WI38 (cell line): ENCODE data around the gene TRAPPC3L.

Experiments used
- H3K4me3 ChIP-seq: 2 replicates; pipeline ENCODE4 v1.5.1; 2011; ENCODE audit warnings: low read depth, mild to moderate bottlenecking, control low read depth, low read length
- TF ChIP-seq, protein P1 (sequence below): IDR thresholded peaks from 2 replicates; pipeline ENCODE4 v1.5.1; 2012; ENCODE audit warnings: low read depth, mild to moderate bottlenecking, control low read depth, low read length

TRAPPC3L gene

DNA sequence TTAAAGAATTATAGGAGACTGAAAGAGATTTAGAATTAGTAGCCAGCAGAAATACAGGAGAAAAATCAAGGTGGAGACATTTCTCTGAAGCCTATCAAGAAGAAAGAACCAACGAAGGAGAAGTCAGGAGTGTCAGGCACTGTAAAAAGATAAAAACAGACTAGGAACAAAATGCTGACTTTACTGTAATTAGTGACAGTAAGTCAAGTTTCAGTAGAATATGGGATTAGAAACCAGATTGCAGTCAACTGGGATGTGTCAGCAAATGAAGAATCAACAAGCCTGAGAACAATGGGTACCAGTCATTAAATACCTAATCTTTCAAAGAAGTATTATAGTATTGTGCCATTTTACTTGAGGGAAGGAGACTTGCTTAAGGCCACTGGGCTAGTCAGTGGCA is 62.7 kb downstream of the TRAPPC3L start:
- H3K4me3 ChIP-seq = no peak overlapping the region
- TF ChIP-seq, protein P1, sequence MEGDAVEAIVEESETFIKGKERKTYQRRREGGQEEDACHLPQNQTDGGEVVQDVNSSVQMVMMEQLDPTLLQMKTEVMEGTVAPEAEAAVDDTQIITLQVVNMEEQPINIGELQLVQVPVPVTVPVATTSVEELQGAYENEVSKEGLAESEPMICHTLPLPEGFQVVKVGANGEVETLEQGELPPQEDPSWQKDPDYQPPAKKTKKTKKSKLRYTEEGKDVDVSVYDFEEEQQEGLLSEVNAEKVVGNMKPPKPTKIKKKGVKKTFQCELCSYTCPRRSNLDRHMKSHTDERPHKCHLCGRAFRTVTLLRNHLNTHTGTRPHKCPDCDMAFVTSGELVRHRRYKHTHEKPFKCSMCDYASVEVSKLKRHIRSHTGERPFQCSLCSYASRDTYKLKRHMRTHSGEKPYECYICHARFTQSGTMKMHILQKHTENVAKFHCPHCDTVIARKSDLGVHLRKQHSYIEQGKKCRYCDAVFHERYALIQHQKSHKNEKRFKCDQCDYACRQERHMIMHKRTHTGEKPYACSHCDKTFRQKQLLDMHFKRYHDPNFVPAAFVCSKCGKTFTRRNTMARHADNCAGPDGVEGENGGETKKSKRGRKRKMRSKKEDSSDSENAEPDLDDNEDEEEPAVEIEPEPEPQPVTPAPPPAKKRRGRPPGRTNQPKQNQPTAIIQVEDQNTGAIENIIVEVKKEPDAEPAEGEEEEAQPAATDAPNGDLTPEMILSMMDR = no peak

DNA sequence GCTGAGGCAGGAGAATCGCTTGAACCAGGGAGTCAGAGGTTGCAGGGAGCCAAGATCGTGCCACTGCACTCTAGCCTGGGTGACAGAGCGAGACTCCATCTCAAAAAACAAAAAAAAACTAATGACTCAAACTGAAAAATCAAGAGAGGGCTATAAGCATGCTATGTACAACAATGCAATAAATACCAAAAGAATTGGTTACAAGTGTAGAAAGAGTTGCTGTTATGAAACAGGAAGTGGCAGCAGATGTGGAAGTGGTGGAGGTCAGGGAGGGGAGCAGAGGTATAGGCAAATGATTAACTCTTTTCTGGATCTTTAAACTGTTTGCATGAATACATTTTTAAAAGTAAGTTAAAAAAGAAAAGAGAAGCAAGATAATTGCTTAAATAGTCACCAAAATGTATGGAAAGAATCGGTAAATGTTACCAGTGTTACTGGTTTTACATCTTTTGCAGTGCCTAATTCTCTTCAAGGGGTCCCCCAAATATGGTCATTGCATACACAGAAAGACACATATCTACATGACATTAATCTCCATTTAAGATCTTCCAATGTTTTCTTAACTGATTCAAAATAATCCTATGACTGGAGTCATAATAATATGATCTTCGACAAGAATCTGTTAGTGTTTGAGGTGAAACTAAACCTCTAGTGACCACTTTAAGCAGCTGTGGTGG is 69.3 kb downstream of the TRAPPC3L start:
- TF ChIP-seq, protein P1 = no peak
- H3K4me3 ChIP-seq = no peak overlapping the region

DNA sequence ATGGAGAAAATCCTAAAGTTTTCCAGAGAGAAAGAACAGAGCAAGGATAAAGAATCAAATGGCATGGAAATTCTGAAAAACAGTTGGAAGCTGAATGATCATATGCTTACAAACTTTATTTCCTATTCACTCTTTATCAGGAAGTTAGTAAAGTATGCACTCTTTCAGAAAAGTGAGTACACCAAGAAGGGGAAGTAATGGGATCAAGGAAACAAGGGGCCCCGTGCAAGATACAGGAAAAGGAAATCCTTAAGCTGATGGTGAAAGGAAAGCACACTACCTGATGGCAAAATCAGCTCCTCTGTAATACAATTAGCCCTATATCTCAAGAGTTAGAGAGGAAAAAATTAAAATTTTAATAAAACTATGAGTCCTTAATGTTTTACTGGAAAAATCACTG is 70.3 kb downstream of the TRAPPC3L start:
- H3K4me3 ChIP-seq = no peak overlapping the region
- TF ChIP-seq, protein P1 = no peak

DNA sequence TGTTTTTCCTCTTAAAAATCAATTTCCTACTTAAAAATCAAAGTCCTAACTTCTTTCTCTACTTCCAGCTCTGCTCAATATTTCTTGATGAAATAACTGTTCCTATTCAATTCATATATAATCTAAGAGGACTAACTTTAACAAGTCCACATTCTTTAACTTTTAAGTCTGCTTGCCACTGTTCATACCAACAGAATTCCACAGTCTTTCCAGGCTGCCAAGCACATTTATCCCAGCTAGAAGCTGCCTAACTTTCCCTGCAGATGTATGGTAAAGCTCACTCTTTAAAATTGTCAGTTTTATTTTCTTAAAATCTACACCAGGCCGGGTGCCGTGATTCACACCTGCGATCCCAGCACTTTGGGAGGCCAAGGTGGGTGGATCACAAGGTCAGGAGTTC is 72.8 kb downstream of the TRAPPC3L start:
- TF ChIP-seq, protein P1 = no peak

DNA sequence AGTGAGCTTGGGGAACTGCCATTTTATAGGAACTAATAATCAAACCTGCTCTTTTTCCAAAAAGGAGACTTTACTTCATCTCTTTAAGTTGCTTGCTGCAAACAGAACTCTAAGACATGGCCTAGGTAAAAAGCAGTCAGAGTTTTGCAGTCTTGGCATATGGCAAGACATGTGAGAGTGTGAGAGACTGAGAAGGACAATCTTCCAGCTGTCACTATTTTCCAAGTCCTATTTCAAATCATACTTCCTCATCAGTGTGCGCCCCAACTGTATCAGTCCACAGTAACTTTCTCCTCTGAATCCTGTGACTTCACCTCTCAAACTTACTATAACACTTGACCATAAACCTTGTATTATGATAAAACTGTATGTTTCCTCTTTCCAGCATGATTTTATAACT is 74.0 kb downstream of the TRAPPC3L start:
- TF ChIP-seq, protein P1 = no peak
- H3K4me3 ChIP-seq = no peak overlapping the region

More for the DNA sequence above, 72.8 kb downstream of the TRAPPC3L start:
- H3K4me3 ChIP-seq = no peak overlapping the region

DNA sequence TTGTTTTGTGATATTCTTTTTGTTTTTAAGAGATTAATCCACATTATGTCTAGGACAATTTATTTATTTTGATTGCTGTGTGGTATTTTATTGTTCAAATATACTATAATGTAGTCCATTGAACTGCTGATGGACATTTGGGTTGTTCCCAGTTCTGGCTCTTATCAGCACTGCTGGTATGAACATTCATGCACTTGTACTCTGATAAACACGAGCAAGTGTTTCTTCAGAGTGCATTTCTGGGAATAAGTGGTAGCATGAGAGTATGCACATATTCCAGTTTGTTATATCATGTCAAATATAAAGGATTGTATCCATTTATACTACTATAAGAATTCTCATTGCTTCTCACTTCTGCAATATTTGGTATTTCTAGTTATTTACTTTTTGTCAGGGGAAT is 77.2 kb downstream of the TRAPPC3L start:
- H3K4me3 ChIP-seq = no peak overlapping the region
- TF ChIP-seq, protein P1 = no peak

DNA sequence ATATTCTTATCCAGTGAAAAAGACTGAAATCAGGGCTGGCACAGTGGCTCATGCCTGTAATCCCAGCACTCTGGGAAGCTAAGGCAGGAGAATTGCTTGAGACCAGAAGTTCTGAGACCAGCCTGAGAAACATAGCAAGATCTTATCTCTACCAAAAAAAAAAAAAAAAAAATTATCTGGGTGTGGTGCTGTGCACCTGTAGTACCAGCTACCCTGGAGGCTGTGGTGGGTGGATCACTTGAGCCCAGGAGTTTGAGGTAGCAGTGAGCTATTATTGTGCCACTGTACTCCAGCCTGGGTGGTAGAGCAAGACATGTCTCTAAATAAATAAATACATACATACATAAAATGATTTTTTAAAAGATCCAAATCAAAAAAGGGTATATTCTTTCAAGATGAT is 78.0 kb downstream of the TRAPPC3L start:
- no peak overlapping the region for H3K4me3 ChIP-seq
- TF ChIP-seq, protein P1 = no peak
